ENCODE measurements around the gene USP32. TPM values are rescaled to one million over a fixed set of nuclear protein-coding genes. Genes with fewer than 3 reads are reported as not detected.
"Not testable (repeated sequence)": the region's sequence is repeated elsewhere in the genome, so short reads cannot be mapped to it uniquely, and the experiment has no call there.

USP32 gene
- total RNA-seq, 2 experiments from 2014 or later = 36.7 to 44.0 TPM

GRCh38 chr17:60423865-60424264 lies 31.9 kb upstream of the USP32 start:
- ATAC-seq (no peak), DNase-seq (no peak)
- H3K27me3 Mint-ChIP-seq (ENCODE audit: low read depth) = peaks cover 3% of the 10 kb centered on the region
- no peak overlapping the region for H3K27ac Mint-ChIP-seq
- H3K4me1 Mint-ChIP-seq (ENCODE audit: low read depth) = peaks cover 4% of the 10 kb centered on the region
- CTCF ChIA-PET = interaction anchor here (1.1 to 2.7 kb wide), 3 partner anchors 26 to 282 kb away, joined by 3 to 11 read pairs (median 4); no protein-coding TSS in a partner anchor
- POLR2A ChIA-PET = no interaction called here
- H3K36me3 Mint-ChIP-seq (ENCODE audit: low read depth) = no peaks in the 10 kb centered on the region
- H3K9me3 Mint-ChIP-seq (ENCODE audit: insufficient read depth) = no peaks in the 10 kb centered on the region
- H3K4me3 Mint-ChIP-seq = no peak overlapping the region

DNA sequence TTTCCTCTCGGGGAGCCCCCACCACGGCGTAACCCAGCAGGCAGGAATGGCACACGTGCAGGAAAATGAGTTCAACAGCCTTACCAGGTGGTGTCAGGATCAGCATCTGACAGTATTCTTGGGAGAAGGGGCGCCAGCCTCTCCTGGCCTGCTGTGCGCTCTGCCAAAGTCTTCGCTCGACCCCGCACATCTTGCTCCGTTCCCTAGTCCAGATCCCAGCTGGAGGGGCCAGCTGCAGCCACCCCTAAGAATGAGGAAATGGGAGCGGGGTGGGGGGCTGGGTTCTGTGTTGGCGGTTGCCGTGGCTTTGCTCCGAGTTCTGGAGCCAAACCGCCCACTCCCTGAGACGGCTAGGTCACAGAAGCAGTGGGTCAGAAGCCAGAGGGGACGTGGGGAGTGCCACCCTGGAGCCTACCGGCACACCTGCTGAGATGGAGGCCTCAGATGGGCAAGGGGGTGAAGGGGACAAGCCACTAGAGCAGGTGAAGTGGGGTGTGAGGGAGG lies 30.3 kb upstream of the USP32 start, which contains the start of gene CHCT1:
Gene CHCT1 (plus strand): TSS at position 328 of the 504 bp plus-strand sequence. CDS start 104 bp downstream, at position 432.
- POLR2A ChIA-PET = no interaction called here
- H3K4me3 Mint-ChIP-seq = peak within 1 kb of the TSS; percentile 59
- no peak for DNase-seq
- no peaks in the 10 kb centered on the region for H3K36me3 Mint-ChIP-seq (ENCODE audit: low read depth)
- CTCF ChIA-PET = interaction anchor here (2.4 kb wide), 1 partner anchor 11 kb away, joined by 16 read pairs; no protein-coding TSS in a partner anchor
- H3K27me3 Mint-ChIP-seq (ENCODE audit: low read depth) = no peaks in the 10 kb centered on the region
- ATAC-seq = no peak
- H3K4me1 Mint-ChIP-seq (ENCODE audit: low read depth) = peaks cover 4% of the 10 kb centered on the region
- H3K9me3 Mint-ChIP-seq (ENCODE audit: insufficient read depth) = no peaks in the 10 kb centered on the region
- H3K27ac Mint-ChIP-seq = peak within 1 kb of the TSS; percentile 71

- ATAC-seq = peak; percentile 99
- Mint-ChIP-seq H3K9me3 (ENCODE audit: insufficient read depth) (no peaks in the 10 kb centered on the region), H3K27ac (peak overlapping the region; percentile 71), H3K4me1 (ENCODE audit: low read depth) (peaks cover 4% of the 10 kb centered on the region), H3K4me3 (peak overlapping the region; percentile 59), H3K36me3 (ENCODE audit: low read depth) (no peaks in the 10 kb centered on the region), H3K27me3 (ENCODE audit: low read depth) (no peaks in the 10 kb centered on the region)
- DNase-seq = peak; percentile 84
- POLR2A ChIA-PET = no interaction called here
- CTCF ChIA-PET = interaction anchor here (0.6 to 2.4 kb wide), 14 partner anchors 10 to 245 kb away, joined by 3 to 16 read pairs (median 4); no protein-coding TSS in a partner anchor
Measured at GRCh38 chr17:60421273-60422161, 29.6 kb upstream of the USP32 start.

DNA sequence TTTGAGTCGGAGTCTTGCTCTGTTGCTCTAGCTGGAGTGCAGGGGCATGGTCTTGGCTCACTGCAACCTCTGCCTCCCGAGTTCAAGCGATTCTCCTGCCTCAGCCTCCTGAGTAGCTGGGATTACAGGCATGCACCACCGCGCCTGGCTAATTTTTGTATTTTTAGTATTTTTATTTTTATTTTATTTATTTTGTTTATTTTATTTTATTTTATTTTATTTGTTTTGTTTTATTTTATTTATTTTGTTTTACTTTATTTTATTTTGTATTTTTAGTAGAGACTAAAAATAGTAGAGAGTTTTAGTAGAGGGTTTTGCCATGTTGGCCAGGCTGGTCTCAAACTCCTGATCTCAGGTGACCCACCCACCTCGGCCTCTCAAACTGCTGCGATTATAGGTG lies 27.9 kb upstream of the USP32 start:
- POLR2A ChIA-PET; DNase-seq; H3K9me3 Mint-ChIP-seq (ENCODE audit: insufficient read depth); H3K4me3 Mint-ChIP-seq; H3K4me1 Mint-ChIP-seq (ENCODE audit: low read depth); H3K27ac Mint-ChIP-seq; ATAC-seq; H3K36me3 Mint-ChIP-seq (ENCODE audit: low read depth); H3K27me3 Mint-ChIP-seq (ENCODE audit: low read depth): not testable (repeated sequence)
- CTCF ChIA-PET = interaction anchor here (0.9 to 1.3 kb wide), 2 partner anchors 189 to 218 kb away, joined by 3 to 5 read pairs; no protein-coding TSS in a partner anchor

DNA sequence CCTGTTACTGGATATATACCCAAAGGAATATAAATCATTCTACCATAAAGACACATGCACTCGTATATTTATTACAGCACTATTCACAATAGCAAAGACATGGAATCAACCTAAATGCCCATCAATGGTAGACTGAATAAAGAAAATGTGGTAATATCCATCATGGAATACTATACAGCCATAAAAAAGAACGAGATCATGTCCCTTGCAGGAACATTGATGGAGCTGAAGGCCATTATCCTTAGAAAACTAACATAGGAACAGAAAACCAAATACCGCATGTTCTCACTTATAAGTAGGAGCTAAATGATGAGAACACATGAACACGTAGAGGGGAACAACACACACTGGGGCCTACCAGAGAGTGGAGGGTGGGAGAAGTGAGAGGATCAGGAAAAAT lies 27.1 kb upstream of the USP32 start:
- not testable (repeated sequence) for H3K27me3 Mint-ChIP-seq (ENCODE audit: low read depth); H3K9me3 Mint-ChIP-seq (ENCODE audit: insufficient read depth); ATAC-seq; H3K36me3 Mint-ChIP-seq (ENCODE audit: low read depth); H3K4me3 Mint-ChIP-seq; DNase-seq; H3K27ac Mint-ChIP-seq; H3K4me1 Mint-ChIP-seq (ENCODE audit: low read depth)
- ChIA-PET CTCF (interaction anchor here (0.9 kb wide), 2 partner anchors 20 to 188 kb away, joined by 3 read pairs; no protein-coding TSS in a partner anchor), POLR2A (interaction anchor here (0.7 kb wide), 1 partner anchor 69 kb away, joined by 3 read pairs; no protein-coding TSS in a partner anchor)

- Mint-ChIP-seq H3K4me1 (ENCODE audit: low read depth) (peaks cover 4% of the 10 kb centered on the region), H3K36me3 (ENCODE audit: low read depth) (no peaks in the 10 kb centered on the region), H3K27ac (no peak overlapping the region), H3K9me3 (ENCODE audit: insufficient read depth) (no peaks in the 10 kb centered on the region), H3K4me3 (no peak overlapping the region), H3K27me3 (ENCODE audit: low read depth) (no peaks in the 10 kb centered on the region)
- ATAC-seq (no peak), DNase-seq (no peak)
- POLR2A ChIA-PET = no interaction called here
- CTCF ChIA-PET = no interaction called here
Measured at GRCh38 chr17:60416368-60416925, 24.5 kb upstream of the USP32 start.

DNA sequence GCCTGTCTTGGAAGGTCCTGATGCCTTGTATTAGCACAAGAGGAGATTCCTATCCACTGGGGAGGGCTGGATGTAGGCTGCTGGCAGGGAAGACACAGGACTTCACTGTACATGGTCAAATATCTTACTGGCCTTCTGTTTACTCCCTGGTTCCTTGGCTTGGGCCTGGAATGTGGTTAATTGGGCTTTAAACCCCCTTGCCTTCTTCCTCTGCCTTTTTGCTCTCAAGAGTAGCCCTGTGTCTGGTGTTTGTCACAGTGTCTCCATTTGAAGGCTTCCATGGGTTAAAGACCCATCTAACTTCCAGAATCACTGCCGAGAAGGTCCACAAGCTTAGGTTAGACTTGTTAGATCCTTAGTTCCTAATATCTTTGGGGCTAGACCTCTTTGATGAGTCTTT lies 23.2 kb upstream of the USP32 start:
- H3K4me3 Mint-ChIP-seq = no peak overlapping the region
- H3K36me3 Mint-ChIP-seq (ENCODE audit: low read depth) = no peaks in the 10 kb centered on the region

GRCh38 chr17:60412701-60413100 lies 20.8 kb upstream of the USP32 start:
- ATAC-seq (no peak), DNase-seq (no peak)
- CTCF ChIA-PET = interaction anchor here (1.5 to 3.6 kb wide), 2 partner anchors 9 to 182 kb away, joined by 4 to 16 read pairs; partner anchors contain the start of gene CHCT1
- Mint-ChIP-seq H3K4me1 (ENCODE audit: low read depth) (no peaks in the 10 kb centered on the region), H3K36me3 (ENCODE audit: low read depth) (no peaks in the 10 kb centered on the region), H3K9me3 (ENCODE audit: insufficient read depth) (no peaks in the 10 kb centered on the region), H3K27me3 (ENCODE audit: low read depth) (no peaks in the 10 kb centered on the region), H3K27ac (no peak overlapping the region), H3K4me3 (no peak overlapping the region)
- POLR2A ChIA-PET = interaction anchor here (0.6 to 0.7 kb wide), 2 partner anchors 12 to 1639 kb away, joined by 3 read pairs; no protein-coding TSS in a partner anchor

More for the DNA sequence above, 23.2 kb upstream of the USP32 start:
- POLR2A ChIA-PET = no interaction called here
- DNase-seq = no peak
- no peaks in the 10 kb centered on the region for H3K4me1 Mint-ChIP-seq (ENCODE audit: low read depth)
- no peak for ATAC-seq
- H3K9me3 Mint-ChIP-seq (ENCODE audit: insufficient read depth) = no peaks in the 10 kb centered on the region
- CTCF ChIA-PET = interaction anchor here (0.7 kb wide), 1 partner anchor 306 kb away, joined by 3 read pairs; no protein-coding TSS in a partner anchor
- no peaks in the 10 kb centered on the region for H3K27me3 Mint-ChIP-seq (ENCODE audit: low read depth)
- H3K27ac Mint-ChIP-seq = no peak overlapping the region

- ChIA-PET CTCF (interaction anchor here (0.8 to 3.6 kb wide), 2 partner anchors 11 to 12 kb away, joined by 3 to 16 read pairs; partner anchors contain the start of gene CHCT1), POLR2A (no interaction called here)
- Mint-ChIP-seq H3K27me3 (ENCODE audit: low read depth) (peaks cover 5% of the 10 kb centered on the region), H3K4me1 (ENCODE audit: low read depth) (no peaks in the 10 kb centered on the region), H3K27ac (no peak overlapping the region), H3K36me3 (ENCODE audit: low read depth) (no peaks in the 10 kb centered on the region), H3K4me3 (no peak overlapping the region), H3K9me3 (ENCODE audit: insufficient read depth) (no peaks in the 10 kb centered on the region)
- no peak for DNase-seq
- ATAC-seq = no peak
Measured at GRCh38 chr17:60410001-60410400, 18.1 kb upstream of the USP32 start.

DNA sequence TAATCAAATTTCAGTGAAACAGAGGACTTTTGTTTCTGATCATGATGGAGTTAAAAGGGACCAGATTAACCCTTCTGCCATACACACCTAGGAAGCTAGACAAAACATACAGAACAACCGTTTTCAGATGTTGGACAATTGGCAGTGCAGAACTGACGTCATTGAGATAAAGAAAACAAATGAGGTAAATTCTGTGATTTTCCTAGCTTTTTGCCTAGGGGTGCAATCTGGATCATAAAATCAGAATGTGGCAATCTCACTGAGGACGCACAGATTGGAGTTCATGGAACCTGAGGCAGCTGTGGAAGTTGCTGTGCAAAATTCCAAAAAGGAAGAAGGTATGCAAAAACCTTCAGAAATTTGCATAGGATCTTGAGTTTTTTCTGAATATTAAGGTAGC lies 15.0 kb upstream of the USP32 start:
- DNase-seq = no peak
- Mint-ChIP-seq H3K9me3 (ENCODE audit: insufficient read depth) (no peaks in the 10 kb centered on the region), H3K4me3 (no peak overlapping the region), H3K27me3 (ENCODE audit: low read depth) (peaks cover 5% of the 10 kb centered on the region), H3K4me1 (ENCODE audit: low read depth) (no peaks in the 10 kb centered on the region), H3K27ac (no peak overlapping the region), H3K36me3 (ENCODE audit: low read depth) (no peaks in the 10 kb centered on the region)
- ChIA-PET POLR2A (no interaction called here), CTCF (interaction anchor here (0.9 to 1.5 kb wide), 3 partner anchors 14 to 264 kb away, joined by 3 to 4 read pairs (median 4); no protein-coding TSS in a partner anchor)
- ATAC-seq = no peak

DNA sequence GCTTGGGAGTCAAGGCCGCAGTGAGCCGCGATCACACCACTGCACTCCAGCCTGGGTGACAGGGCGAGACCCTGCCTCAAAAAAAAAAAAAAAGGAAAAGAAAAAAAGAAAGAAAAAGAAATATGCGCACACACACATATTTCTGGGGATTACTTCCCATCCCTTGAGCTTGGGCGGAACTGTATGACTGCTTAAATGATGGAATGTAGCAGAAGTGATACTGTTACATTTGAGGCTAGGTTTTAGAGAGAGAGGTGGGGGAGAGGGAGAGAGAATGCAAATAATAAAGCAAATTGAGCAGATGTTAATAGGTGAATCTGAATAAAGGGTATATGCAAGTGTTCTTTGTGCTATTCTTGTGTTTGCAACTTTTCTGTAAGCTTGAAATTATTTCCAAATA lies 12.0 kb upstream of the USP32 start:
- Mint-ChIP-seq H3K27me3 (ENCODE audit: low read depth) (peaks cover 5% of the 10 kb centered on the region), H3K9me3 (ENCODE audit: insufficient read depth) (no peaks in the 10 kb centered on the region), H3K4me3 (no peak overlapping the region), H3K4me1 (ENCODE audit: low read depth) (peaks cover 16% of the 10 kb centered on the region), H3K36me3 (ENCODE audit: low read depth) (no peaks in the 10 kb centered on the region), H3K27ac (no peak overlapping the region)
- ChIA-PET CTCF (interaction anchor here (1.0 to 1.8 kb wide), 2 partner anchors 17 to 263 kb away, joined by 4 to 8 read pairs; no protein-coding TSS in a partner anchor), POLR2A (no interaction called here)
- ATAC-seq (no peak), DNase-seq (no peak)

- Mint-ChIP-seq H3K4me3 (no peak overlapping the region), H3K36me3 (ENCODE audit: low read depth) (no peaks in the 10 kb centered on the region), H3K9me3 (ENCODE audit: insufficient read depth) (no peaks in the 10 kb centered on the region), H3K4me1 (ENCODE audit: low read depth) (peaks cover 21% of the 10 kb centered on the region), H3K27ac (no peak overlapping the region), H3K27me3 (ENCODE audit: low read depth) (peaks cover 5% of the 10 kb centered on the region)
- no peak for ATAC-seq
- POLR2A ChIA-PET = no interaction called here
- CTCF ChIA-PET = no interaction called here
- no peak for DNase-seq
Measured at GRCh38 chr17:60403523-60403810, 11.5 kb upstream of the USP32 start.
